HG03064 (cell line): ENCODE measurements around the gene COL20A1.

ENCODE experiments used
- ATAC-seq: cut with Tn5 transposase; IDR thresholded peaks from one replicate; pipeline ENCODE4 v1.9.1; 2021; ENCODE audit warnings: low read depth; ENCODE audit not compliant: unreplicated experiment

COL20A1 gene

DNA sequence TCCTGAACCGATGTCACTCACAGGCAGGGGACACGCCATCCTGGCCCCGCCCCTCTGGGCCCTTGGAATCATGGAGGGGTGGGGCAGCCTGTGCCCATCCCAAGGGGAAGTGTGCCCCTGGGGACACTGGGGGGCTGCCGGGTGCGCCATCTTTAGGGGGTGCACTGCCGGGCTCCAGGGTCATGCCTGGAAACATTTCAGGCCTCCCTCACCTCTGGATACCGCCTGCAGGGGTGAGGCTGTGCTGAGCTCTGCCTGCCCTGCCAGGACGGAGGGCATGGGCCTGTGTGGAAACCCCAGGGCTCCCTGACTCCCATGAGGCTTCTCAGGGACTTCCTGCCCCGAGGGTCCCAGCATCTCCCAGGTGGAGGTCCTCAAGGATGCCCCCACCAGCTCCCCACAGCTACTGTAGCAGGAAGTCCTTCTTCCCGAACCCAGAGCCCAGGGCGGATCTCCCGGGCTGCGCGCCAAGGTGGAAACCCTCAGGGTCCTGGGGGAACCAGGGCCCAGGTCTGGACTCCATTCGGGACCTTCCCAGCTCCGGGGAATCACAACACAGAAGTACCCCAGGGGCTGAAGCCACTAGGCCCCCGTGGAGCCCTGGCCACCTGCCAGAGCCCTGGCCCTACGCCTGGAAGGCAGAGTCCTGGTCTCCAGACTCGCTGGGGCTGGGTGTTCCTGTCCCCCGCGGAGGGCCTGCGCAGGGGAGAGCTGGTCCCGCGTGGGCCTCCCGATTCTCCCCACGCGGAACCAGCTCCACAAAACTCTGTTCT lies 52.5 kb downstream of the COL20A1 start:
- ATAC-seq = no peak

DNA sequence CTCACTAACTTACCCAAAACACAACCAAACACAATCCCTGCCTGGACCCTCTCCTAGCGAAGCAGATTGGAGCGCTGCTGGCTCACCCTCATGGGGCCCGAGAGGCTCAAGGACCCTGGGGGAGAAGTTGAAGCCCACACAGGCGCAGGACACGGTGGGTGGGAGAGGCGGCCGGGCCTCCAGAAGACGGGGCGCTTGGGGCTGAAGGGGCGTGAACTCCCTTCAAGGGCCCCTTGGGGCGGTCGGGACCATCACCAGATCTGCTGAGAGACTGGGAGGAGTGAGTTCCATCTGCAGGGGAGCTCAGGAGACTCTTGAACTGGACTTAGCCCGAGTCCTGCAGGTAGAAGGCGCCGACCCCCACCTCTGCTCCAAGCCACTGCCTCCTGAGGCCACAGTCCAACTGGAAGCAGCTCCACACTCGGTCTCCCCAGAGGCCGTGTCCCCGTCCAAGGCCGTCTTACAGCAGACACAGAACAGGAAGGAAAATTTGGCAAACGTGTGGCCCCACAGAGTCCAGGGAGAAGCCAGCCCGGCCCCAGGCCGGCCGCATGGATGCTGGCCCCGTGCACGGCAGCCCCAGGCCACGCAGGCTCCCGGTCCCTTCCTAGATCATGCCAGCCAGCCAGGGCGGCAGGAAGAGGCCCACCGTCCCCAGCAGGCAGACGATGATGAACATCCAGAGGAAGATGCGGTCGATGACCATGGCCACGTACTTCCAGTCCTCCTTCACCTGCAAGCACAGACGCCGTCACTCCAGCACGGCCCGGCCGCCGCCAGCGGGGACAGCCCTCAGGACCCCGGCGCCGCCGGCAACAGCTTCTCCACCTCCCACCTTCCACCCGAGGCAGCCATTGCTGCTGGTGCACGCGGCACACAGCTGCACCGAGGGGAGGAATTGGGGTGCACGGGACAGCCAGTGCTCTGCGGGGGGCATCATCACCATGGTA lies 53.4 kb downstream of the COL20A1 start:
- ATAC-seq = no peak

DNA sequence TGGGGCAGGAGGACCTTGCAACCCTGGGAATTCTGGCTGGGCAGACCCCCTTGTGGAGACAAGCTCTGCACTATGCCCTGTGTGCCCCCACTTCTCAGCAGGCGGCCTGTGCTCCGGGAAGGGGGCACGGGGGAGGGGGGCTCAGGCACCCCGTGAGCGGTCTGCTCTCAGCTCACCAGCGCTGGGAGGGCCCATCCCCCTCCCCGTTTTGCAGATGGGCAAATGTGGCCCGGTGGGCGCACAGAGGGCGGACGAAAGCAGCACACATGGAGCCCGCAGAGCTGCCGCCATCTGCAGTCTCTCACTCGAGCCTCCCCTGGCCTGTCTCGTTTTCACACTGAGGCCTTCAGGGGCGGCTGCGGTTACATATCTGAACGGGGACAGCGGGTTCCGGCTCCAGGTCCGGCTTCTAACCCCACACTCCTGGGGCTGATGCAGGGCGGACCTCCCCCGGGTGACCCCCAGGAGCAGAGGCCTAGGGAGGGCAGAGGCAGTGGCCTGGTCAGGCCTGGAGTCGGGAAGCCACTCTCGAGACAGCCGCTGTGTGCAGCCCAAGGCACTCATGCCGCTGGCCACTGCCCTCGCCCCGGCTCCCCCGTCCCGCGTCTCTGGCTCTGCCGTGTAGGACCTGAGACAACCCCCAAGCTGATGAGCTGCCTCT lies 54.2 kb downstream of the COL20A1 start:
- ATAC-seq = no peak

DNA sequence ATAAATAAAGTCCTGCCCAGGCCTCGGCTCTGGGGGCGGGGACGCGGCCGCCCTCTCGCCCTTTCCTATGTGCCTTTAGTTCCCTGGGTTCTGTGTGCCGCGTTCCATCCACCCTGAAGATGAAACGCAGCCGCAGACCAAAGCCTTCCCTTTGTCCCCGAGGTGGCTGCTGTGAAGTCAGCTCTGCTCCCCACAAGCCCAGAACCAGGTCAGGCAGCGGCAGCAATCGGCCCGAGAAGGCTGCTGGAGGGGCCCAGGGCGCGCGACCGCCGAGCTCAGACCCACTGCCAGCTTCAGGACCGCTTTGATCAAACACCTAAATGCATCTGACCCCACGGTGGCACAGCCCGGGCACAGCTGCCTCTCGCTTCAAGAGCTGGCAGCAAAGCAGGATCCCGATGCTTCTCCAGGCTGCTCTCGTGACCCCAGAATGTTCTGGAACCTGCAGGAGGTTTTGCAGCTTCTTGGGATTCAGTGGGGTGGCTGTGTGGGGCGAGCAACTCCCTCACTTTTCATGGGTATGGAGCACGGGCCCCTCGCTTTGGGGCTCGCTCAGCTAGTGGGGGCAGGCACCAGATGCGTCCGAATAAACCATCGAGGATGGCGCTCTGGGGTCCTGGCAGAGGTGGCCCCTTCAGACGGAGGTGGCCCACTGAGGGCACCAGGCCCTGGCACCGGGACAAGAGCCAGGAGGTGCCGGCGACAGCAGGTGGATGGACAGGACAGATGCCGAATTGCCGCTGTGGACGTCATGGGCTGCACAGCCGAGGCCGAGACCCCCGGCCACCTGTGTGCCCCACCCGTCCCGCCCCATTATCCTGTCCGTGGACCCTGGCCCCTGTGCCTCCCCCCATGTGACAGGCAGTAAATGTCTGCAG lies 55.2 kb downstream of the COL20A1 start:
- no peak for ATAC-seq

DNA sequence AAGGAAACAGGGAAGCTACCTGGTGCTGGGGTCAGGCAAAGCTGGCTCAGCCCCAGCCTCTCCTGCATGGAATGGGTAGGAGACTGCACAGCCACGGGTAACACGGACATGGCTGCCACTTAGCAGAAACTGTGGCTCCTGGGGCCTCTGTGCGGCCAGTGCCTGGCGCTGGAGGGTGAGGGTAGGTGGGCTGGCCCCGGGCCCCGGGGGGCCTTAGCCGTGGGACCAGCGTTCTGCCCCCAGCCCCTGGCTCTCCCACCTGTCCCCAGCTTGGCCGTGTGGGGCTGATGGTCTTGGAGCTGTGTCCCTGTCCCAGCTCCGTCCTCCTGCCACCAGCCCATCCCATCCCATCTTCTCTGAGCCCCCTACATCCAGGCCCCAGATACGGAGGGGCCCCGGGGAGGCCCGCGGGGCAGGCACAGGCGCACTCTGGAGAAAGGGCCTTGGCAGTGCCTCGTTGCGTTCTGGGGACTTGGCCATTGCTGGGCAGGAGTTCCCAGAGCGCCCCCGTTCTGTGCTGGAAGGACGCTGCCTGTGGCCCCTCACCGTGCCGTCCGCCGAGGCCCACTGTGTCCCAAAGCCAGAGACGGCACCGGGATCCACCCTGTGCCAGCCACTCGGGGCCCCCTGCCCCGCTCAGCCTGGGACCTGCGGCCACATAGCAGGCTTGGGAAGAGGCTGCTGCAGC lies 56.0 kb downstream of the COL20A1 start:
- no peak for ATAC-seq

DNA sequence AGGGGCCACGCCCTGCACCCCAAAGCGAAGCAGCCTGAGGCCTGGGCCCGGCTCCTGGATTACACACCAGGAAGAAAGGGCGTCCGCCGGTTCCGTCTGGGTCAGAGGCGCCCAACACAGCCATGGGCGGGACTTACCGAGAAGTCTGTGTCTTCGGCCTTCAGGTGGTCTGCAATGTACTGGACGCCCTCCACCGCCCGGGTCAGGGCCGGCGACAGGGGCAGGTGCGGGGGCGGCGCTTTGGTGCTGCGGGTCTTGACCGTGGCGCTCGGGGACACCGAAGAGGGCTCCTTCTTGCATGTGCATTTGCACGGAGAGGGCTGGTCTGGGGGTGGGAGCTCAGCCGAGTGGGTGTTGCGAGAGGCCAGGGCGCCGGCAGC lies 56.5 kb downstream of the COL20A1 start:
- no peak for ATAC-seq

DNA sequence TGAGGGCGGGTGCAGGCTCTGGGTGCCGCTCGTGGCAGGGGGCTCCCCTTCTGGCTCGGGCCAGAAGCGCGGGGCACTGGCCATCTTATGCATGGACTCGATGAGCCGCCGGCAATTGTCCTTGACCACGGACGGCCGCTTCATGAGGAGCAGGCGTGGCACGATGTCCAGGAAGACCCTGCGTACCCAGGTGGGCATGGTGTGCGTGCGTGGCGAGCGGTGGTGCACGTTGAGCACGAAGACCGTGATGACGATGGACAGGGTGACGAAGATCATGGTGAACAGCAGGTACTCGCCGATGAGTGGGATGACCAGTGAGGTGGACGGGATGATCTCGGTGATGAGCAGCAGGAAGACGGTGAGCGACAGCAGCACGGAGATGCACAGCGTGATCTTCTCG lies 57.2 kb downstream of the COL20A1 start:
- no peak for ATAC-seq

DNA sequence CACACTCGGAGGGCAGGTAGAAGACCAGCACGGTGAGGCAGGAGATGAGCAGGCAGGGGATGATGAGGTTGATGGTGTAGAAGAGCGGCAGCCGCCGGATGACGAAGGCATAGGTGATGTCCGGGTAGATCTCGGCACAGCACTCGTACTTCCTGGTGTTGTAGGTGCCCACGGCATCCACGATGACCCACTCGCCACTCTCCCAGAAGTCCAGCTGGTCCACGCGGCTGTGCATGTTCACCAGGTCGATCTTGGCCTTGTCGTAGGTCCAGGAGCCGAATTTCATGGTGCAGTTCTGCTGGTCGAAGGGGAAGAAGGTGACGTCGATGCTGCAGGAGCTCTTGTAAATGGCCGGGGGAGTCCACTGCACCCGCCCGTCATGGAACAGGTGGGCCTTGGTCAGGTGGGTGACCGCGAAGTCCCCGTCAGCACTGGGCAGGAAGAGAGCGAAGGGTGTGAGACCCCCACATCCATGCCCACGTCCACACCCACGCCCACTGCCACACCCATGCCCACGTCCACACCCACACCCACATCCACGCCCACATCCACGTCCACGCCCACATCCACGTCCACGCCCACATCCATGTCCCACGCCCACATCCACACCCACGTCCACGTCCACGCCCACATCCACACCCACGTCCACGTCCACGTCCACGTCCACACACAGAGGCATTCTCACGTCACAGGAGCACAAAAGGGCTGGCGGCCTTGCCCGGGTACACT lies 57.8 kb downstream of the COL20A1 start:
- no peak for ATAC-seq

DNA sequence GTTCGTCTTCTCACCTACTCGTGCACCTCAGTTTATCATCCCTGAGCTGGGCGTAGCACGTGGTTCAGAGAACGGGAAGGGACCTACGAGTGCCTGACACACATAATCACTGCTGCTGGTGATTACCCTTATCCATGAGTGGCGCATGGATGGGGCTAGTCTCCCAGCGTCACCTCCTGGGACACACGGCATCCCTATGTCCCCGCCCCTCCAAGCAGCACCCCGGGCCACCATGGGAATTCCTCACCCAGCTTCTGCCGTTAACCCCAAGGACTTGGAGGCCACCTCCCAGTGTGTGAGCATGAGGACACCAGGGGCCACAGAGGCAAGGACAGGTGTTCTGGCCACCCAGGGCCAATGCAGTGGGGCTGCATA lies 58.3 kb downstream of the COL20A1 start:
- no peak for ATAC-seq

DNA sequence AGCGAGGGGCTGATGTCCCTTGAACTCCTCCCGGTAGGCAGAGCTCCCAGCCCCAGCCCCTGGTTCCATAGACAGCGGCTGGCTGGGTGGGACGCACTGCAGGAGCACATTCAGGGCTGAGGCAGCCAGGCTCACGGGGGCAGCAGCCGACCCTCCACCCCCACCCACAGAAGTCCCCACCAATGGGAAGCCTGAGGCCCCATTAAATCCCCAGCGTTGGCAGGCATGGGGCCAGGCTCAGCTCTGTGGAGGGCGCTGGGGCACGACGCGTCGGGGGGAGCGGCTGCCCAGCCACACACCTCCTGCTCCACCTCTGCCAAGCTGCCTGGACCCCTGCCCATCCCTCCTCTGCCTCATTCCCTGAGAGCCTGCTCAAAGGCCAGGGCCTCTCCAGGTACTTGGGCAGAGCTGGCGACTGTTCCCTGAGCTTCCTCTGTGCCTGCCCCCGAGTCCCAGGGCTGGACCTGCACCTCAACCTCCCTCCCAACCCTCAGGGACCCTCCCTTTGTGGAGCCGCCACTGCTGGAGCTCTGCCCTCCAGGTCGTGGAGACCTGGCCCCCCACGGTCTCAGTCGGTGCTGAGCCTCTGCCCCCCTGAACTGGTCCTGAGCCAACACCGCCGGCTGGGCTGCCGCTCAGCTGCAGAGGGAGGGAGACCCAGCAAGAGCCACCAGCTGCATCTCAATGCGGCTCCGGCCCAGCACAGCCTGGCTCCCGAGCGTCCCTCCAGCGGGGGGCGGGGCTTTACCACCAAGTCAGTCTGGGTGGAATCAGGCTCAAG lies 59.0 kb downstream of the COL20A1 start:
- ATAC-seq = no peak

DNA sequence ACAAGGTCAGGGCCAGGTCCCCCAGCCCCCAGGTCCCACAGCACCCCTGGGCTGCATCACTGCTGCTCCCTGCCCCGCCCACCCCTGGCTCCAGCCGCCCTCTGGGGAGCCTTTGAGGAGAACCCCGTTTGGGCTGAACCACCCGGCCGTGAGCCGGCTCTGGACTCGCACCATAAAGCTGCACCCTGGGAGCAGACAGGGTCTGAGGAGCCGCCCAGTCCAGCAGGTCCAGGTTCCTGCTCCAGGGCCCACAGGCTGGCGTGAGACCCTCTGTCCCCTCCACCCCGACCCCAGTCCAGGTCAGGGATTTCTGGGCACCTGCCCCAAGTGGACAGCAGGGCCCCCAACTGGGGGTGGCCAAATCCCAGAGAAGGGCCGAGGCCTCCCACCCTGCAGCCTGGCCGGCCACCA lies 59.8 kb downstream of the COL20A1 start:
- ATAC-seq = no peak

DNA sequence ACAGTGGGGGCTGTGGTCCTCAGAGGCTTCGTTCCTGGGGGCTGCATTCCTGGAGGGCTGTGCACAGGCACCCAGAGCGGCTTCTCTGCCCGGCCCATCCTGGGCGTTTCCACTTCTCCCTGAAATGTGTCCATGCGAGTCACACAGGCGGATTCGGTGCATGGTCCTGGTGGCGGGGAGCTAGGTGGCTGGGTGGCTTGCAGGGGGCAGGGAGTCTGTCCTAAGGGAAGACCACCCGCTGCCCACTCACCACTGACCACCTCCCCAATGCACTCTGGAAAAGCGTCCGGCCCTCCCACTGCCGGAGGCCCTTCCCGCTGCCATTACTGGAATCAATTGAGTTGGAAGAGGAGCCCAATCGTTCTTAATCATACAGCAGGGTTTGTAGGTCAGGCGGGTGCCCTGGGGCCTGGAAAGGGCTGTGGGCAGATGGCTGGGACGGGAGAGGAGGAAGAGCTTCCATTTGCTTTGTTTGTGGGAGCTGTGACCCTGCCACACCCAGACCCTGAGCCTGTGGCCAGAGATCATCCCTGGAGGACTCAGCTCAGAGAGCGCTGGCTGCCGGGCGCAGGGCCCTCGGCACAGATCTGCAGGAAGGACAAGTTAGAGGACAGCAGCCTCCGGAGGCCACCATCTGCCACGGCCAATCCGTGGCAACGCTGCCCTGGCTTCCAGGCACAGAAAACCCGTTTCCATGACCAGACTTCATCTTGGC lies 61.8 kb downstream of the COL20A1 start:
- ATAC-seq = no peak

DNA sequence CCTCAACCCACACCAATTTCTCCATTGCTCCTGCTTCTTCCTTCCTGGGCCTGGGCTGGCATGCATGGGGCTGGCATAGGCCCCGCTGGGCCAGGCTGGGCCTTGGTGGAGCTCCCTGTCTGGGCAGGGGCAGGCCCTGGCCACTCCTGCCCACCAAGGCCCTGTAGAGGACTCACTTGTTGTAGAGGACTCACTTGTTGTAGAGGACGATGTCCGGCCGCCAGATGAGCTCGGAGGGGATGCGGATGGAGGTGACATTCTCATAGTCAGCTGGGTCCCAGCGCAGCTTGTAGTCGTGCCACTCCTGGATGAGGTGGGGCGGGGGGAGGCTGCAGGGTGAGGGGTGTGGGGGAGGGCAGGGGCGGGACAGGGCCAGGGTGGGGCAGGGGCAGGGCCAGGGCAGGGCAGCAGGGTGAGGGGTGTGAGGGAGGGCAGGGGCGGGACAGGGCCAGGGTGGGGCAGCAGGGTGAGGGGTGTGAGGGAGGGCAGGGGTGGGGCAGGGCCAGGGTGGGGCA lies 62.9 kb downstream of the COL20A1 start:
- ATAC-seq = no peak

DNA sequence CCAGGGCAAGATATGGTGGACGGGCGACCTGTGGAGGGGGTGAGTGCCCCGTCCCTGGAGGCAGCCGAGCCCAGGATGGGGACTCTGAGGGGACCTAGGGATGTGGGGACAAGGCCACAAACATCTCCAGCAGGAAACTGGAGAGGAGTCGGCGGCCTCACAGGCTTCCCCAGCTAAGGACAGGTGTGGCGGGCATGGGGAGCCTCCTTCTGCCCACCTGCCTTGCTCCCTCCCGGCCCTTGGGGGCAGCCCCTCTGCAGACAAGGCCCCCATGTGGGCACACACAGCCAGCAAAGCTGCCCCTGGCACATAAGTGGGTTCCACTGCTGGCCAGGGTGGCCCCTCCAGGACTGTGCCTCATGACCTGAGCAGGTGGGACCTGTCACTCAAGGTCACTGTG lies 63.5 kb downstream of the COL20A1 start:
- no peak for ATAC-seq

DNA sequence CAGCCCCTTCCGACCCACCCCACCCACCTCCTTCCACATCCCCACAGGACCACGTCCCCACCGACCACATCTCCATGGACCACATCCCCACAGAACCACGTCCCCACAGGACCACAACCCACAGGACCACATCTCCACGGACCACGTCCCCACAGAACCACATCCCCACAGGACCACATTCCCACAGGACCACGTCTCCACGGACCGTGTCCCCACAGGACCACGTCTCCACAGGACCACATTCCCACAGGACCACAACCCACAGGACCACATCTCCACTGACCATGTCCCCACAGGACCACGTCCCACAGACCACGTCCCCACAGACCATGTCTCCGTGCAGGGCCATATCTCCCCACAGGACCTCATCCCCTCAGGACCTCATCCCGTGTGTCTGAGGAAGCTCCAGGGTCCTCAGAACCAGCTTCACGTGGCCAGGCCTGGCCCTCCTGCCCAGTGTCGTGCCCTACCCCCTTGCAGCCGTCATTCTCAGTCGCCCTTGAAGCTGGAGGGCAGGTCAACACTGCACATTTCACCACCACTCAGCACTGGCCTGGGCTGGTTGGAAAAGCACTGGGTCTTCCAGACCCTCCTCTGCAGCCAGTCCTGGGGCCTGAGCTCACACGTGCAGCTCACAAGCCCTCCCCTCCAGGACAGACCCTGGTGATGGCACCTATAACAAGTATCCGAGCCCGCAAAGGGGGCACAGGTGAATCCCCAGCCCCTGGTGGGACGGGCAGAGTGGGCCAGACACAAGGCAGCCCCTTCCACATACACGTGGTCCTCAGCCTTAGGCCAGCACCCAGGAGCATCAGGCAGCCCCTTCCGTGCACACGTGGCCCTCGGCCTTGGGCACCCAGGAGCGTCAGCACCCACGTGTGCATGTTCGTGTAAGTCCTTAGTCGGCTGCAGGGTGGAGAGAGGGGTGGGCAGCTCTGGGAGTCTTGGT lies 64.2 kb downstream of the COL20A1 start:
- ATAC-seq = no peak
